GM23338 (cell line): ENCODE results near the gene COL9A1. TPM values are rescaled to one million over a fixed set of nuclear protein-coding genes. Genes with fewer than 3 reads are reported as not detected.

Experiments used
- ATAC-seq: fragments of 200-7000 bp; cut with Tn5 transposase; 3 replicates; pipeline ENCODE4 v1.9.1; 2020
- DNase-seq: peaks from one replicate; pipeline ENCODE4 v3.0.0-alpha.2; 2015; ENCODE audit warnings: low spot score
- H2AFZ ChIP-seq: fragments of 200-600 bp; sonication (generic); 2 replicates; pipeline ENCODE4 v1.8.0; 2016; ENCODE audit warnings: antibody characterized with exemption, mild to moderate bottlenecking, moderate library complexity
- H3F3A ChIP-seq: fragments of 200-600 bp; sonication (generic); replicated peaks from 2 replicates; pipeline ENCODE4 v1.8.0; 2017; ENCODE audit warnings: antibody characterized with exemption, mixed run types, low read depth
- H3K27ac ChIP-seq: fragments of 200-600 bp; sonication (generic); 2 replicates; pipeline ENCODE4 v1.6.1; 2016; ENCODE audit warnings: low read depth
- H3K27me3 ChIP-seq: fragments of 200-600 bp; sonication (generic); 2 replicates; pipeline ENCODE4 v1.8.0; 2016; ENCODE audit warnings: mild to moderate bottlenecking, mixed run types, moderate library complexity; ENCODE audit not compliant: insufficient read depth
- H3K36me3 ChIP-seq: fragments of 200-600 bp; sonication (generic); 2 replicates; pipeline ENCODE4 v1.8.0; 2016; ENCODE audit warnings: mild to moderate bottlenecking; ENCODE audit not compliant: insufficient read depth
- H3K4me1 ChIP-seq: fragments of 200-600 bp; sonication (generic); 2 replicates; pipeline ENCODE4 v1.8.0; 2016; ENCODE audit warnings: mild to moderate bottlenecking, moderate library complexity; ENCODE audit not compliant: insufficient read depth
- H3K4me2 ChIP-seq: fragments of 200-600 bp; sonication (generic); 2 replicates; pipeline ENCODE4 v1.7.1; 2017; ENCODE audit warnings: mixed run types
- H3K4me3 ChIP-seq: fragments of 200-600 bp; sonication (generic); 2 replicates; pipeline ENCODE4 v1.6.1; 2016; ENCODE audit warnings: mixed run types
- H3K79me2 ChIP-seq: fragments of 200-600 bp; sonication (generic); replicated peaks from 2 replicates; pipeline ENCODE4 v1.8.0; 2017; ENCODE audit warnings: mild to moderate bottlenecking; ENCODE audit not compliant: insufficient read depth
- H3K9me2 ChIP-seq: fragments of 200-600 bp; sonication (generic); 2 replicates; pipeline ENCODE4 v1.8.0; 2017; ENCODE audit not compliant: insufficient read depth
- H4K20me1 ChIP-seq: fragments of 200-600 bp; sonication (generic); replicated peaks from 2 replicates; pipeline ENCODE4 v1.8.0; 2017; ENCODE audit warnings: mild to moderate bottlenecking; ENCODE audit not compliant: insufficient read depth
- H3K27ac Mint-ChIP-seq: 2 replicates; pipeline ENCODE4 v1.8.0; 2020; ENCODE audit warnings: inconsistent platforms, mild to moderate bottlenecking, moderate library complexity, mixed read lengths
- H3K27me3 Mint-ChIP-seq: 3 replicates; pipeline ENCODE4 v1.8.0; 2022; ENCODE audit warnings: low read depth, mild to moderate bottlenecking, moderate library complexity, mixed read lengths, inconsistent platforms; ENCODE audit not compliant: insufficient read depth, poor library complexity
- H3K36me3 Mint-ChIP-seq: 3 replicates; pipeline ENCODE4 v1.8.0; 2021; ENCODE audit warnings: low read depth, mild to moderate bottlenecking, inconsistent platforms, moderate library complexity, mixed read lengths
- H3K4me1 Mint-ChIP-seq: 3 replicates; pipeline ENCODE4 v1.8.0; 2020; ENCODE audit warnings: mild to moderate bottlenecking, inconsistent platforms, mixed read lengths
- H3K4me3 Mint-ChIP-seq: 3 replicates; pipeline ENCODE4 v1.8.0; 2021; ENCODE audit warnings: moderate library complexity, mild to moderate bottlenecking, inconsistent platforms, mixed read lengths
- H3K9me3 Mint-ChIP-seq: 3 replicates; pipeline ENCODE4 v1.8.0; 2020; ENCODE audit warnings: moderate library complexity, mild to moderate bottlenecking, inconsistent platforms, mixed read lengths
- CREB1 ChIP-seq: fragments of 250-450 bp; sonication (Bioruptor Pico); IDR thresholded peaks from 2 replicates; pipeline ENCODE4 v1.5.0; 2020; ENCODE audit warnings: low read depth, mild to moderate bottlenecking, moderate library complexity
- ETS1 ChIP-seq: IDR thresholded peaks from 2 replicates; pipeline ENCODE4 v1.6.1; 2016; ENCODE audit warnings: antibody characterized with exemption
- EZH2 ChIP-seq: fragments of 200-600 bp; sonication (generic); IDR thresholded peaks from one replicate; pipeline ENCODE4 v1.8.0; 2017; ENCODE audit warnings: antibody characterized with exemption, mild to moderate bottlenecking, low read depth; ENCODE audit not compliant: unreplicated experiment
- EZH2phosphoT487 ChIP-seq: fragments of 200-600 bp; sonication (generic); IDR thresholded peaks from one replicate; pipeline ENCODE4 v1.8.1; 2018; ENCODE audit warnings: antibody characterized with exemption; ENCODE audit not compliant: unreplicated experiment
- JUNB ChIP-seq: IDR thresholded peaks from one replicate; pipeline ENCODE4 v1.6.1; 2016; ENCODE audit warnings: antibody characterized with exemption; ENCODE audit not compliant: unreplicated experiment
- NANOG ChIP-seq: IDR thresholded peaks from 2 replicates; pipeline ENCODE4 v1.6.1; 2016; ENCODE audit warnings: antibody characterized with exemption, borderline replicate concordance
- POLR2AphosphoS5 ChIP-seq: IDR thresholded peaks from 2 replicates; pipeline ENCODE4 v1.6.1; 2016; ENCODE audit warnings: antibody characterized with exemption, low read depth
- REST ChIP-seq: IDR thresholded peaks from one replicate; pipeline ENCODE4 v1.6.1; 2018; ENCODE audit warnings: antibody characterized with exemption; ENCODE audit not compliant: unreplicated experiment
- ZNF114 ChIP-seq: fragments of 250-450 bp; sonication (Bioruptor Pico); IDR thresholded peaks from 2 replicates; pipeline ENCODE4 v1.5.0; 2020; ENCODE audit warnings: mild to moderate bottlenecking, moderate library complexity
- ZNF331 ChIP-seq: fragments of 250-450 bp; sonication (Bioruptor Pico); IDR thresholded peaks from 2 replicates; pipeline ENCODE4 v1.5.0; 2020; ENCODE audit warnings: low read depth, mild to moderate bottlenecking, moderate library complexity
- polyA plus RNA-seq: library from polyadenylated mRNA; unstranded; fragments of >200 nt; fragmentation: Nextera tagmentation; extraction: Ambion mirVana; gene quantifications from 2 replicates; pipeline ENCODE4 v1.2.1, GENCODE V29; 2016
- total RNA-seq: library from RNA; depleted of rRNA; stranded (reverse); fragments of >200 nt; shearing (Covaris generic); gene quantifications from 2 replicates; pipeline ENCODE4 v1.2.3, GENCODE V29; 2014
- TF ChIP-seq, protein P1 (sequence below): fragments of 250-450 bp; sonication (Bioruptor Pico); IDR thresholded peaks from 2 replicates; pipeline ENCODE4 v1.5.0; 2020; ENCODE audit warnings: mild to moderate bottlenecking, moderate library complexity
- TF ChIP-seq, protein P2 (sequence below), 2 experiments: fragments of 200-600 bp in 1 of 2; sonication (generic) in 1 of 2; conservative IDR thresholded peaks; 2 replicates each; pipeline versions ENCODE4 v1.5.1 to v1.6.1; 2016 to 2017; ENCODE audit warnings: antibody characterized with exemption in 2 of 2, low read depth in 2 of 2, mild to moderate bottlenecking in 2 of 2, moderate library complexity in 1 of 2

COL9A1 gene
- total and polyA plus RNA-seq, 2 experiments from 2014 or later = 16.0 to 20.3 TPM

GRCh38 chr6:70274338-70274737 lies 28.5 kb downstream of the COL9A1 start:
- H3K79me2 ChIP-seq = no peaks in the 10 kb centered on the region
- H2AFZ ChIP-seq = no peak overlapping the region
- DNase-seq = no peak
- TF ChIP-seq REST = no peak
- TF ChIP-seq, protein P1, sequence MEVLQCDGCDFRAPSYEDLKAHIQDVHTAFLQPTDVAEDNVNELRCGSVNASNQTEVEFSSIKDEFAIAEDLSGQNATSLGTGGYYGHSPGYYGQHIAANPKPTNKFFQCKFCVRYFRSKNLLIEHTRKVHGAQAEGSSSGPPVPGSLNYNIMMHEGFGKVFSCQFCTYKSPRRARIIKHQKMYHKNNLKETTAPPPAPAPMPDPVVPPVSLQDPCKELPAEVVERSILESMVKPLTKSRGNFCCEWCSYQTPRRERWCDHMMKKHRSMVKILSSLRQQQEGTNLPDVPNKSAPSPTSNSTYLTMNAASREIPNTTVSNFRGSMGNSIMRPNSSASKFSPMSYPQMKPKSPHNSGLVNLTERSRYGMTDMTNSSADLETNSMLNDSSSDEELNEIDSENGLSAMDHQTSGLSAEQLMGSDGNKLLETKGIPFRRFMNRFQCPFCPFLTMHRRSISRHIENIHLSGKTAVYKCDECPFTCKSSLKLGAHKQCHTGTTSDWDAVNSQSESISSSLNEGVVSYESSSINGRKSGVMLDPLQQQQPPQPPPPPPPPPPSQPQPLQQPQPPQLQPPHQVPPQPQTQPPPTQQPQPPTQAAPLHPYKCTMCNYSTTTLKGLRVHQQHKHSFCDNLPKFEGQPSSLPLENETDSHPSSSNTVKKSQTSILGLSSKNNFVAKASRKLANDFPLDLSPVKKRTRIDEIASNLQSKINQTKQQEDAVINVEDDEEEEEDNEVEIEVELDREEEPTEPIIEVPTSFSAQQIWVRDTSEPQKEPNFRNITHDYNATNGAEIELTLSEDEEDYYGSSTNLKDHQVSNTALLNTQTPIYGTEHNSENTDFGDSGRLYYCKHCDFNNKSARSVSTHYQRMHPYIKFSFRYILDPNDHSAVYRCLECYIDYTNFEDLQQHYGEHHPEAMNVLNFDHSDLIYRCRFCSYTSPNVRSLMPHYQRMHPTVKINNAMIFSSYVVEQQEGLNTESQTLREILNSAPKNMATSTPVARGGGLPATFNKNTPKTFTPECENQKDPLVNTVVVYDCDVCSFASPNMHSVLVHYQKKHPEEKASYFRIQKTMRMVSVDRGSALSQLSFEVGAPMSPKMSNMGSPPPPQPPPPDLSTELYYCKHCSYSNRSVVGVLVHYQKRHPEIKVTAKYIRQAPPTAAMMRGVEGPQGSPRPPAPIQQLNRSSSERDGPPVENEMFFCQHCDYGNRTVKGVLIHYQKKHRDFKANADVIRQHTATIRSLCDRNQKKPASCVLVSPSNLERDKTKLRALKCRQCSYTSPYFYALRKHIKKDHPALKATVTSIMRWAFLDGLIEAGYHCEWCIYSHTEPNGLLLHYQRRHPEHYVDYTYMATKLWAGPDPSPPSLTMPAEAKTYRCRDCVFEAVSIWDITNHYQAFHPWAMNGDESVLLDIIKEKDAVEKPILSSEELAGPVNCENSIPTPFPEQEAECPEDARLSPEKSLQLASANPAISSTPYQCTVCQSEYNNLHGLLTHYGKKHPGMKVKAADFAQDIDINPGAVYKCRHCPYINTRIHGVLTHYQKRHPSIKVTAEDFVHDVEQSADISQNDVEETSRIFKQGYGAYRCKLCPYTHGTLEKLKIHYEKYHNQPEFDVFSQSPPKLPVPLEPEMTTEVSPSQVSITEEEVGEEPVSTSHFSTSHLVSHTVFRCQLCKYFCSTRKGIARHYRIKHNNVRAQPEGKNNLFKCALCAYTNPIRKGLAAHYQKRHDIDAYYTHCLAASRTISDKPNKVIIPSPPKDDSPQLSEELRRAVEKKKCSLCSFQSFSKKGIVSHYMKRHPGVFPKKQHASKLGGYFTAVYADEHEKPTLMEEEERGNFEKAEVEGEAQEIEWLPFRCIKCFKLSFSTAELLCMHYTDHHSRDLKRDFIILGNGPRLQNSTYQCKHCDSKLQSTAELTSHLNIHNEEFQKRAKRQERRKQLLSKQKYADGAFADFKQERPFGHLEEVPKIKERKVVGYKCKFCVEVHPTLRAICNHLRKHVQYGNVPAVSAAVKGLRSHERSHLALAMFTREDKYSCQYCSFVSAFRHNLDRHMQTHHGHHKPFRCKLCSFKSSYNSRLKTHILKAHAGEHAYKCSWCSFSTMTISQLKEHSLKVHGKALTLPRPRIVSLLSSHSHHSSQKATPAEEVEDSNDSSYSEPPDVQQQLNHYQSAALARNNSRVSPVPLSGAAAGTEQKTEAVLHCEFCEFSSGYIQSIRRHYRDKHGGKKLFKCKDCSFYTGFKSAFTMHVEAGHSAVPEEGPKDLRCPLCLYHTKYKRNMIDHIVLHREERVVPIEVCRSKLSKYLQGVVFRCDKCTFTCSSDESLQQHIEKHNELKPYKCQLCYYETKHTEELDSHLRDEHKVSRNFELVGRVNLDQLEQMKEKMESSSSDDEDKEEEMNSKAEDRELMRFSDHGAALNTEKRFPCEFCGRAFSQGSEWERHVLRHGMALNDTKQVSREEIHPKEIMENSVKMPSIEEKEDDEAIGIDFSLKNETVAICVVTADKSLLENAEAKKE (CRISPR knock-in tag) = no peak
- TF ChIP-seq, protein P2, sequence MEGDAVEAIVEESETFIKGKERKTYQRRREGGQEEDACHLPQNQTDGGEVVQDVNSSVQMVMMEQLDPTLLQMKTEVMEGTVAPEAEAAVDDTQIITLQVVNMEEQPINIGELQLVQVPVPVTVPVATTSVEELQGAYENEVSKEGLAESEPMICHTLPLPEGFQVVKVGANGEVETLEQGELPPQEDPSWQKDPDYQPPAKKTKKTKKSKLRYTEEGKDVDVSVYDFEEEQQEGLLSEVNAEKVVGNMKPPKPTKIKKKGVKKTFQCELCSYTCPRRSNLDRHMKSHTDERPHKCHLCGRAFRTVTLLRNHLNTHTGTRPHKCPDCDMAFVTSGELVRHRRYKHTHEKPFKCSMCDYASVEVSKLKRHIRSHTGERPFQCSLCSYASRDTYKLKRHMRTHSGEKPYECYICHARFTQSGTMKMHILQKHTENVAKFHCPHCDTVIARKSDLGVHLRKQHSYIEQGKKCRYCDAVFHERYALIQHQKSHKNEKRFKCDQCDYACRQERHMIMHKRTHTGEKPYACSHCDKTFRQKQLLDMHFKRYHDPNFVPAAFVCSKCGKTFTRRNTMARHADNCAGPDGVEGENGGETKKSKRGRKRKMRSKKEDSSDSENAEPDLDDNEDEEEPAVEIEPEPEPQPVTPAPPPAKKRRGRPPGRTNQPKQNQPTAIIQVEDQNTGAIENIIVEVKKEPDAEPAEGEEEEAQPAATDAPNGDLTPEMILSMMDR (conservative IDR thresholded peaks at IDR 0.05; ENCODE audit: low read depth in 2 of 2) = no peak
- TF ChIP-seq POLR2AphosphoS5 = no peak
- no peak for TF ChIP-seq ZNF114 (CRISPR knock-in tag)
- no peak for TF ChIP-seq EZH2
- no peak for TF ChIP-seq ZNF331 (CRISPR knock-in tag)
- no peak for TF ChIP-seq EZH2phosphoT487
- no peak for TF ChIP-seq JUNB
- no peak for TF ChIP-seq ETS1
- no peak for TF ChIP-seq NANOG
- TF ChIP-seq CREB1 (CRISPR knock-in tag) = no peak
- Mint-ChIP-seq H3K9me3 (no peaks in the 10 kb centered on the region), H3K4me3 (no peak overlapping the region), H3K27ac (no peak overlapping the region), H3K36me3 (peaks cover 8% of the 10 kb centered on the region; the same call in 2 of the 3 replicates), H3K4me1 (no peaks in the 10 kb centered on the region), H3K27me3 (no peaks in the 10 kb centered on the region)
- no peak overlapping the region for H3K4me3 ChIP-seq
- H3K36me3 ChIP-seq = 0 out of 2 replicates have a peak, but pooled peaks cover 3% of the 10 kb centered on the region
- no peaks in the 10 kb centered on the region for H3K27me3 ChIP-seq
- ATAC-seq = no peak
- H3K9me2 ChIP-seq = no peaks in the 10 kb centered on the region
- H4K20me1 ChIP-seq = no peaks in the 10 kb centered on the region
- H3K4me1 ChIP-seq = no peaks in the 10 kb centered on the region
- no peaks in the 10 kb centered on the region for H3F3A ChIP-seq
- no peak overlapping the region for H3K4me2 ChIP-seq
- no peak overlapping the region for H3K27ac ChIP-seq
